Brain microvascular endothelial cell (primary cell): ENCODE data around the gene KRT74.
"Not testable (repeated sequence)": the region's sequence is repeated elsewhere in the genome, so short reads cannot be mapped to it uniquely, and the experiment has no call there.

ENCODE experiments used
- DNase-seq: peaks from one replicate; pipeline ENCODE4 v3.0.0-alpha.2; 2020
- H3K27ac ChIP-seq: fragments of 250-450 bp; sonication (Bioruptor Pico); 2 replicates; pipeline ENCODE4 v1.5.1; 2020; ENCODE audit warnings: mild to moderate bottlenecking, moderate library complexity
- H3K27me3 ChIP-seq: fragments of 250-450 bp; sonication (Bioruptor Pico); replicated peaks from 2 replicates; pipeline ENCODE4 v1.5.1; 2020; ENCODE audit warnings: mild to moderate bottlenecking
- H3K36me3 ChIP-seq: fragments of 250-450 bp; sonication (Bioruptor Pico); replicated peaks from 2 replicates; pipeline ENCODE4 v1.5.1; 2020; ENCODE audit warnings: mild to moderate bottlenecking
- H3K4me3 ChIP-seq: 2 replicates; pipeline ENCODE4 v1.5.1; 2011; ENCODE audit warnings: low read depth, mild to moderate bottlenecking, control low read depth, low read length, moderate library complexity
- CTCF ChIP-seq: IDR thresholded peaks from 2 replicates; pipeline ENCODE4 v1.5.1; 2011; ENCODE audit warnings: low read depth, mild to moderate bottlenecking, moderate library complexity, low read length, control low read depth, inconsistent platforms; ENCODE audit errors: missing control alignments
- in situ Hi-C: cut with HindIII; loops from 2 replicates; pipeline ENCODE4 v1.10.0; 2017; ENCODE audit warnings: low sequenced_read_pairs, low pct_ligation_motif_present

Gene KRT74

GRCh38 chr12:52601671-52602070 is 28.0 kb upstream of the KRT74 start:
- no peak for DNase-seq
- Histone ChIP-seq H3K27ac (no peak overlapping the region), H3K27me3 (peaks cover 38% of the 10 kb centered on the region), H3K4me3 (no peak overlapping the region), H3K36me3 (no peaks in the 10 kb centered on the region)
- in situ Hi-C loops = no loop called here
- no peak for TF ChIP-seq CTCF

GRCh38 chr12:52600941-52601481 is 27.4 kb upstream of the KRT74 start, which contains the start of gene KRT72:
Gene KRT72, minus strand, starts transcription at chr12:52601463. Its CDS starts 11 bp downstream, at chr12:52601452.
- TF ChIP-seq CTCF = no peak
- DNase-seq = no peak
- no peaks in the 10 kb centered on the region for H3K36me3 ChIP-seq
- H3K4me3 ChIP-seq = no peak within 1 kb of the TSS
- peaks cover 38% of the 10 kb centered on the region for H3K27me3 ChIP-seq
- in situ Hi-C loops = no loop called here
- no peak within 1 kb of the TSS for H3K27ac ChIP-seq

GRCh38 chr12:52600475-52600874 is 26.8 kb upstream of the KRT74 start:
- Histone ChIP-seq H3K4me3 (no peak overlapping the region), H3K27me3 (peaks cover 39% of the 10 kb centered on the region), H3K27ac (no peak overlapping the region), H3K36me3 (no peaks in the 10 kb centered on the region)
- in situ Hi-C loops = no loop called here
- no peak for TF ChIP-seq CTCF
- DNase-seq = no peak

GRCh38 chr12:52600071-52600470 is 26.4 kb upstream of the KRT74 start:
- Histone ChIP-seq H3K27ac (no peak overlapping the region), H3K36me3 (no peaks in the 10 kb centered on the region), H3K4me3 (no peak overlapping the region), H3K27me3 (peaks cover 40% of the 10 kb centered on the region)
- no peak for TF ChIP-seq CTCF
- DNase-seq = no peak
- in situ Hi-C loops = no loop called here

GRCh38 chr12:52598966-52599365 is 25.3 kb upstream of the KRT74 start:
- H3K36me3 ChIP-seq = no peaks in the 10 kb centered on the region
- H3K27me3 ChIP-seq = peaks cover 40% of the 10 kb centered on the region
- no peak overlapping the region for H3K27ac ChIP-seq
- in situ Hi-C loops = no loop called here
- TF ChIP-seq CTCF = no peak
- H3K4me3 ChIP-seq = no peak overlapping the region
- no peak for DNase-seq

GRCh38 chr12:52594237-52594636 is 20.6 kb upstream of the KRT74 start:
- in situ Hi-C loops, H3K4me3 ChIP-seq, H3K36me3 ChIP-seq, H3K27ac ChIP-seq, DNase-seq: not testable (repeated sequence)
- H3K27me3 ChIP-seq = peaks cover 12% of the 10 kb centered on the region
